PFSK-1 (cell line): ENCODE results near the gene PSME2.

Experiments
- POLR2AphosphoS5 ChIP-seq: IDR thresholded peaks from 2 replicates; pipeline ENCODE4 v1.6.1; 2012; ENCODE audit warnings: low read depth, mild to moderate bottlenecking, control low read depth, low read length, moderate library complexity
- SIN3A ChIP-seq: IDR thresholded peaks from 2 replicates; pipeline ENCODE4 v1.6.1; 2012; ENCODE audit warnings: mild to moderate bottlenecking, low read length, moderate library complexity, borderline replicate concordance; ENCODE audit not compliant: insufficient read depth
- TAF1 ChIP-seq: IDR thresholded peaks from 2 replicates; pipeline ENCODE4 v1.6.1; 2012; ENCODE audit warnings: low read length, control low read depth, borderline replicate concordance; ENCODE audit not compliant: insufficient read depth
- TF ChIP-seq, protein P1 (sequence below), 2 experiments: IDR thresholded peaks; 2 replicates each; pipeline versions ENCODE4 v1.6.1 to v1.8.0; 2011 to 2012; ENCODE audit warnings: low read depth in 2 of 2, low read length in 2 of 2, control low read depth in 1 of 2, inconsistent platforms in 1 of 2, mild to moderate bottlenecking in 1 of 2, moderate library complexity in 1 of 2; ENCODE audit not compliant: insufficient read depth in 1 of 2

DNA sequence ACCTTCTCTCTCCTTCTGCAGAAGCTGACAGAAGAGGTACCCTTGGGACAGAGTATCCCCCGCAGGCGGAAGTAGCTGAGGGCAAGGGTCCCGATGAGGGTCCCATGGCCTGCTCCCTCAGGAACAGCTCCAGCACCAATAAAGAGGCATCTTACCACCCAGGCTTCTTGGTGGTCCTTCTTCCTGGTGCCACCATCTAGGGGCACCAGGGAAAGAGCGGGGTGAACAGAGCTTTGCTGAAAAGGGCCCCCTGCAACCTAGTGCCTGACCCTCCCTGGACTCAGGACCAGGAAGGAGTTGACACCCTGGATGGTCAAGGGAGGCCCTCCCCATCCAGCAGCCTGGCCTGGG lies 14.1 kb upstream of the PSME2 start:
- TF ChIP-seq POLR2AphosphoS5 (no peak), TAF1 (no peak), SIN3A (no peak)
- TF ChIP-seq, protein P1, sequence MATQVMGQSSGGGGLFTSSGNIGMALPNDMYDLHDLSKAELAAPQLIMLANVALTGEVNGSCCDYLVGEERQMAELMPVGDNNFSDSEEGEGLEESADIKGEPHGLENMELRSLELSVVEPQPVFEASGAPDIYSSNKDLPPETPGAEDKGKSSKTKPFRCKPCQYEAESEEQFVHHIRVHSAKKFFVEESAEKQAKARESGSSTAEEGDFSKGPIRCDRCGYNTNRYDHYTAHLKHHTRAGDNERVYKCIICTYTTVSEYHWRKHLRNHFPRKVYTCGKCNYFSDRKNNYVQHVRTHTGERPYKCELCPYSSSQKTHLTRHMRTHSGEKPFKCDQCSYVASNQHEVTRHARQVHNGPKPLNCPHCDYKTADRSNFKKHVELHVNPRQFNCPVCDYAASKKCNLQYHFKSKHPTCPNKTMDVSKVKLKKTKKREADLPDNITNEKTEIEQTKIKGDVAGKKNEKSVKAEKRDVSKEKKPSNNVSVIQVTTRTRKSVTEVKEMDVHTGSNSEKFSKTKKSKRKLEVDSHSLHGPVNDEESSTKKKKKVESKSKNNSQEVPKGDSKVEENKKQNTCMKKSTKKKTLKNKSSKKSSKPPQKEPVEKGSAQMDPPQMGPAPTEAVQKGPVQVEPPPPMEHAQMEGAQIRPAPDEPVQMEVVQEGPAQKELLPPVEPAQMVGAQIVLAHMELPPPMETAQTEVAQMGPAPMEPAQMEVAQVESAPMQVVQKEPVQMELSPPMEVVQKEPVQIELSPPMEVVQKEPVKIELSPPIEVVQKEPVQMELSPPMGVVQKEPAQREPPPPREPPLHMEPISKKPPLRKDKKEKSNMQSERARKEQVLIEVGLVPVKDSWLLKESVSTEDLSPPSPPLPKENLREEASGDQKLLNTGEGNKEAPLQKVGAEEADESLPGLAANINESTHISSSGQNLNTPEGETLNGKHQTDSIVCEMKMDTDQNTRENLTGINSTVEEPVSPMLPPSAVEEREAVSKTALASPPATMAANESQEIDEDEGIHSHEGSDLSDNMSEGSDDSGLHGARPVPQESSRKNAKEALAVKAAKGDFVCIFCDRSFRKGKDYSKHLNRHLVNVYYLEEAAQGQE (IDR thresholded peaks at IDR 0.05; ENCODE audit: insufficient read depth in 1 of 2, low read depth in 2 of 2, low read length in 2 of 2), result no peak
